HCT116 (cell line): Measurements from ENCODE around the gene RBMX.

ENCODE experiments used
- MAX ChIP-seq: IDR thresholded peaks from 2 replicates; pipeline ENCODE4 v1.6.1; 2012
- SP1 ChIP-seq: IDR thresholded peaks from 2 replicates; pipeline ENCODE4 v1.6.1; 2012; ENCODE audit warnings: low read depth
- TF ChIP-seq, protein P1 (sequence below): IDR thresholded peaks from 2 replicates; pipeline ENCODE4 v1.6.1; 2012; ENCODE audit warnings: low read depth

GRCh38 chrX:136851526-136851925 is 29.0 kb downstream of the RBMX start:
- no peak for TF ChIP-seq MAX
- no peak for TF ChIP-seq SP1
- TF ChIP-seq, protein P1, sequence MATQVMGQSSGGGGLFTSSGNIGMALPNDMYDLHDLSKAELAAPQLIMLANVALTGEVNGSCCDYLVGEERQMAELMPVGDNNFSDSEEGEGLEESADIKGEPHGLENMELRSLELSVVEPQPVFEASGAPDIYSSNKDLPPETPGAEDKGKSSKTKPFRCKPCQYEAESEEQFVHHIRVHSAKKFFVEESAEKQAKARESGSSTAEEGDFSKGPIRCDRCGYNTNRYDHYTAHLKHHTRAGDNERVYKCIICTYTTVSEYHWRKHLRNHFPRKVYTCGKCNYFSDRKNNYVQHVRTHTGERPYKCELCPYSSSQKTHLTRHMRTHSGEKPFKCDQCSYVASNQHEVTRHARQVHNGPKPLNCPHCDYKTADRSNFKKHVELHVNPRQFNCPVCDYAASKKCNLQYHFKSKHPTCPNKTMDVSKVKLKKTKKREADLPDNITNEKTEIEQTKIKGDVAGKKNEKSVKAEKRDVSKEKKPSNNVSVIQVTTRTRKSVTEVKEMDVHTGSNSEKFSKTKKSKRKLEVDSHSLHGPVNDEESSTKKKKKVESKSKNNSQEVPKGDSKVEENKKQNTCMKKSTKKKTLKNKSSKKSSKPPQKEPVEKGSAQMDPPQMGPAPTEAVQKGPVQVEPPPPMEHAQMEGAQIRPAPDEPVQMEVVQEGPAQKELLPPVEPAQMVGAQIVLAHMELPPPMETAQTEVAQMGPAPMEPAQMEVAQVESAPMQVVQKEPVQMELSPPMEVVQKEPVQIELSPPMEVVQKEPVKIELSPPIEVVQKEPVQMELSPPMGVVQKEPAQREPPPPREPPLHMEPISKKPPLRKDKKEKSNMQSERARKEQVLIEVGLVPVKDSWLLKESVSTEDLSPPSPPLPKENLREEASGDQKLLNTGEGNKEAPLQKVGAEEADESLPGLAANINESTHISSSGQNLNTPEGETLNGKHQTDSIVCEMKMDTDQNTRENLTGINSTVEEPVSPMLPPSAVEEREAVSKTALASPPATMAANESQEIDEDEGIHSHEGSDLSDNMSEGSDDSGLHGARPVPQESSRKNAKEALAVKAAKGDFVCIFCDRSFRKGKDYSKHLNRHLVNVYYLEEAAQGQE, result no peak
